SJCRH30 (cell line): ENCODE data around the gene MTHFD1L. TPM values are rescaled to one million over a fixed set of nuclear protein-coding genes. Genes with fewer than 3 reads are reported as not detected.
A peak's percentile ranks its signal among the peaks of the same experiment; 100 is the strongest.
"Not testable (repeated sequence)": the region's sequence is repeated elsewhere in the genome, so short reads cannot be mapped to it uniquely, and the experiment has no call there.

Experiments used
- DNase-seq, 2 experiments: peaks; one replicate each; pipeline ENCODE4 v3.0.0-alpha.2; 2015 to 2020
- H3K27ac ChIP-seq: fragments of 250-450 bp; sonication (Bioruptor Pico); 2 replicates; pipeline ENCODE4 v1.5.1; 2020; ENCODE audit warnings: mild to moderate bottlenecking, moderate library complexity
- H3K27me3 ChIP-seq: fragments of 250-450 bp; sonication (Bioruptor Pico); 2 replicates; pipeline ENCODE4 v1.5.1; 2020; ENCODE audit warnings: mild to moderate bottlenecking, moderate library complexity
- H3K36me3 ChIP-seq: fragments of 250-450 bp; sonication (Bioruptor Pico); 2 replicates; pipeline ENCODE4 v1.5.1; 2020; ENCODE audit warnings: mild to moderate bottlenecking, moderate library complexity
- H3K4me1 ChIP-seq: fragments of 250-450 bp; sonication (Bioruptor Pico); 2 replicates; pipeline ENCODE4 v1.5.1; 2020; ENCODE audit warnings: mild to moderate bottlenecking, moderate library complexity
- H3K4me3 ChIP-seq: fragments of 250-450 bp; sonication (Bioruptor Pico); 2 replicates; pipeline ENCODE4 v1.5.1; 2020; ENCODE audit warnings: mild to moderate bottlenecking, moderate library complexity
- H3K9me3 ChIP-seq: fragments of 250-450 bp; sonication (Bioruptor Pico); replicated peaks from 2 replicates; pipeline ENCODE4 v1.5.1; 2020; ENCODE audit warnings: mild to moderate bottlenecking, moderate library complexity
- total RNA-seq: library from RNA; depleted of rRNA; stranded (reverse); fragments of >200 nt; shearing (Covaris generic); gene quantifications from 2 replicates; pipeline ENCODE4 v1.2.3, GENCODE V29; 2014

Gene MTHFD1L
- total RNA-seq, 1 experiment from 2014 or later: 51.3 TPM

GRCh38 chr6:151078655-151079054, 213.2 kb downstream of the MTHFD1L start:
- no peak for DNase-seq
- H3K4me3 ChIP-seq: no peak overlapping the region
- no peaks in the 10 kb centered on the region; the same call in 1 of the 2 replicates for H3K9me3 ChIP-seq
- peaks cover 37% of the 10 kb centered on the region for H3K4me1 ChIP-seq
- H3K27ac ChIP-seq: no peak overlapping the region
- 0 out of 2 replicates have a peak, but pooled peaks cover 3% of the 10 kb centered on the region for H3K36me3 ChIP-seq
- H3K27me3 ChIP-seq: no peaks in the 10 kb centered on the region

- Histone ChIP-seq H3K27me3 (no peaks in the 10 kb centered on the region), H3K4me1 (peaks cover 23% of the 10 kb centered on the region), H3K27ac (peak overlapping the region; percentile 46), H3K36me3 (0 out of 2 replicates have a peak, but pooled peaks cover 3% of the 10 kb centered on the region), H3K9me3 (no peaks in the 10 kb centered on the region; the same call in 1 of the 2 replicates), H3K4me3 (no peak overlapping the region)
- peak in 1 of 2 experiments; percentile 40 for DNase-seq
Observed at GRCh38 chr6:151081656-151082055, 216.2 kb downstream of the MTHFD1L start.

- no peaks in the 10 kb centered on the region; the same call in 1 of the 2 replicates for H3K9me3 ChIP-seq
- no peaks in the 10 kb centered on the region for H3K27me3 ChIP-seq
- peak; percentile 33 to 75 for DNase-seq
Observed at GRCh38 chr6:151082079-151082478, 216.6 kb downstream of the MTHFD1L start.

GRCh38 chr6:151084275-151084674, 218.8 kb downstream of the MTHFD1L start:
- DNase-seq: no peak
- Histone ChIP-seq H3K36me3 (0 out of 2 replicates have a peak, but pooled peaks cover 3% of the 10 kb centered on the region), H3K9me3 (no peaks in the 10 kb centered on the region), H3K4me1 (peaks cover 23% of the 10 kb centered on the region), H3K27me3 (no peaks in the 10 kb centered on the region), H3K27ac (no peak overlapping the region), H3K4me3 (no peak overlapping the region)

More at GRCh38 chr6:151082079-151082478, 216.6 kb downstream of the MTHFD1L start:
- H3K4me1 ChIP-seq: peaks cover 23% of the 10 kb centered on the region
- no peak overlapping the region for H3K4me3 ChIP-seq
- H3K27ac ChIP-seq: peak overlapping the region; percentile 46
- 0 out of 2 replicates have a peak, but pooled peaks cover 3% of the 10 kb centered on the region for H3K36me3 ChIP-seq

GRCh38 chr6:151087055-151087454, 221.6 kb downstream of the MTHFD1L start:
- H3K9me3 ChIP-seq, H3K4me1 ChIP-seq, H3K27me3 ChIP-seq, DNase-seq, H3K27ac ChIP-seq, H3K4me3 ChIP-seq, H3K36me3 ChIP-seq: not testable (repeated sequence)

- Histone ChIP-seq H3K27ac (no peak overlapping the region), H3K9me3 (no peaks in the 10 kb centered on the region), H3K27me3 (no peaks in the 10 kb centered on the region), H3K4me3 (no peak overlapping the region), H3K4me1 (no peaks in the 10 kb centered on the region; the same call in 1 of the 2 replicates), H3K36me3 (peaks cover 7% of the 10 kb centered on the region; the same call in 1 of the 2 replicates)
- no peak for DNase-seq
Observed at GRCh38 chr6:151087861-151088598, 222.5 kb downstream of the MTHFD1L start.

GRCh38 chr6:151088599-151088935, 223.1 kb downstream of the MTHFD1L start:
- Histone ChIP-seq H3K9me3 (no peaks in the 10 kb centered on the region), H3K36me3 (peaks cover 8% of the 10 kb centered on the region; the same call in 1 of the 2 replicates), H3K27ac (no peak overlapping the region), H3K4me1 (no peaks in the 10 kb centered on the region), H3K27me3 (no peaks in the 10 kb centered on the region), H3K4me3 (no peak overlapping the region)
- DNase-seq: no peak

- Histone ChIP-seq H3K4me3 (no peak overlapping the region), H3K27ac (no peak overlapping the region), H3K36me3 (peaks cover 11% of the 10 kb centered on the region; the same call in 1 of the 2 replicates), H3K9me3 (no peaks in the 10 kb centered on the region), H3K4me1 (no peaks in the 10 kb centered on the region), H3K27me3 (no peaks in the 10 kb centered on the region)
- DNase-seq: no peak
Observed at GRCh38 chr6:151088963-151089362, 223.5 kb downstream of the MTHFD1L start.

GRCh38 chr6:151089978-151090377, 224.5 kb downstream of the MTHFD1L start:
- DNase-seq: no peak
- no peaks in the 10 kb centered on the region for H3K4me1 ChIP-seq
- H3K9me3 ChIP-seq: no peaks in the 10 kb centered on the region
- H3K36me3 ChIP-seq: peaks cover 11% of the 10 kb centered on the region; the same call in 1 of the 2 replicates
- no peak overlapping the region for H3K27ac ChIP-seq
- H3K27me3 ChIP-seq: no peaks in the 10 kb centered on the region
- H3K4me3 ChIP-seq: no peak overlapping the region

- H3K9me3 ChIP-seq: no peaks in the 10 kb centered on the region
- H3K27ac ChIP-seq: no peak overlapping the region
- no peaks in the 10 kb centered on the region for H3K27me3 ChIP-seq
- DNase-seq: no peak
- H3K4me3 ChIP-seq: no peak overlapping the region
- peaks cover 14% of the 10 kb centered on the region; the same call in 1 of the 2 replicates for H3K36me3 ChIP-seq
- H3K4me1 ChIP-seq: no peaks in the 10 kb centered on the region
Observed at GRCh38 chr6:151091571-151091970, 226.1 kb downstream of the MTHFD1L start.

- no peaks in the 10 kb centered on the region for H3K27me3 ChIP-seq
- H3K36me3 ChIP-seq: peaks cover 14% of the 10 kb centered on the region; the same call in 1 of the 2 replicates
- no peak overlapping the region for H3K27ac ChIP-seq
- no peaks in the 10 kb centered on the region for H3K4me1 ChIP-seq
- no peak for DNase-seq
- no peak overlapping the region for H3K4me3 ChIP-seq
- no peaks in the 10 kb centered on the region for H3K9me3 ChIP-seq
Observed at GRCh38 chr6:151092591-151092990, 227.1 kb downstream of the MTHFD1L start.

- H3K36me3 ChIP-seq: peaks cover 14% of the 10 kb centered on the region; the same call in 1 of the 2 replicates
- no peaks in the 10 kb centered on the region for H3K27me3 ChIP-seq
- H3K4me1 ChIP-seq: no peaks in the 10 kb centered on the region
- H3K4me3 ChIP-seq: no peak overlapping the region
- H3K9me3 ChIP-seq: no peaks in the 10 kb centered on the region
- DNase-seq: no peak
- no peak overlapping the region for H3K27ac ChIP-seq
Observed at GRCh38 chr6:151093706-151094105, 228.2 kb downstream of the MTHFD1L start.

GRCh38 chr6:151095538-151096254, 230.2 kb downstream of the MTHFD1L start:
- peaks cover 14% of the 10 kb centered on the region; the same call in 1 of the 2 replicates for H3K36me3 ChIP-seq
- no peak overlapping the region for H3K4me3 ChIP-seq
- DNase-seq: no peak
- no peak overlapping the region for H3K27ac ChIP-seq
- H3K4me1 ChIP-seq: no peaks in the 10 kb centered on the region
- H3K27me3 ChIP-seq: no peaks in the 10 kb centered on the region
- no peaks in the 10 kb centered on the region for H3K9me3 ChIP-seq

GRCh38 chr6:151096255-151096612, 230.7 kb downstream of the MTHFD1L start:
- DNase-seq: no peak
- Histone ChIP-seq H3K4me3 (no peak overlapping the region), H3K4me1 (no peaks in the 10 kb centered on the region; the same call in 1 of the 2 replicates), H3K27me3 (no peaks in the 10 kb centered on the region), H3K9me3 (no peaks in the 10 kb centered on the region), H3K27ac (no peak overlapping the region), H3K36me3 (peaks cover 14% of the 10 kb centered on the region; the same call in 1 of the 2 replicates)
